ENCODE measurements around the gene CDH16.

- no peak for TF ChIP-seq CTCF (IDR thresholded peaks at IDR 0.05; ENCODE audit: poor library complexity)
- TF ChIP-seq EZH2 (IDR thresholded peaks at IDR 0.05; ENCODE audit: borderline replicate concordance), result no peak
These were observed 11.5 kb upstream of the CDH16 start for GRCh38 chr16:66930189-66930588.

Measured in hepatocyte (in vitro differentiated cells).